Measurements from ENCODE around the gene ZNF287. TPM values are rescaled to one million over a fixed set of nuclear protein-coding genes. Genes with fewer than 3 reads are reported as not detected.

ZNF287 gene
- total and polyA plus RNA-seq, 2 experiments from 2014 or later = 11.7 to 15.1 TPM

- H3K4me1 ChIP-seq (ENCODE audit: insufficient read depth) = peaks cover 27% of the 10 kb centered on the region
- peak overlapping the region; percentile 48; the same call in 1 of the 2 replicates for H3K9ac ChIP-seq
- H2AFZ ChIP-seq = peak overlapping the region; percentile 93
- H3K9me3 ChIP-seq (ENCODE audit: low read depth) = no peaks in the 10 kb centered on the region
- no peaks in the 10 kb centered on the region for H3K36me3 ChIP-seq (ENCODE audit: low read depth)
- H3K4me3 ChIP-seq = no peak overlapping the region
- H4K20me1 ChIP-seq (ENCODE audit: insufficient read depth) = no peaks in the 10 kb centered on the region
- no peaks in the 10 kb centered on the region for H3K9me2 ChIP-seq (ENCODE audit: insufficient read depth)
- in situ Hi-C loops (cut with MboI) = no loop called here
- DNase-seq = peak; percentile 91
- 28 to 30% methylated on average over 7 of the region's 7 CpGs for WGBS, 2 experiments (ENCODE audit: low coverage in 1 of 2, low lambda C conversion rate in 2 of 2, missing lambda C conversion rate in 2 of 2)
- H3K4me2 ChIP-seq (ENCODE audit: unreplicated experiment) = no peak overlapping the region
- H3K79me2 ChIP-seq (ENCODE audit: insufficient read depth) = no peaks in the 10 kb centered on the region
- no peak overlapping the region for H3K27ac ChIP-seq
- H3K27me3 ChIP-seq (replicated peaks; ENCODE audit: insufficient read depth) = no peaks in the 10 kb centered on the region
- TF ChIP-seq EZH2 (IDR thresholded peaks at IDR 0.05; ENCODE audit: insufficient read depth, poor library complexity, severe bottlenecking) (no peak), EZH2phosphoT487 (IDR thresholded peaks at IDR 0.05; ENCODE audit: insufficient read depth, low read depth) (no peak)
- peaks cover 12% of the 10 kb centered on the region for H3F3A ChIP-seq (ENCODE audit: insufficient read depth)
Measured at GRCh38 chr17:16521070-16521727, 47.8 kb downstream of the ZNF287 start.

- H4K20me1 ChIP-seq (ENCODE audit: insufficient read depth) = no peaks in the 10 kb centered on the region
- H3K9me2 ChIP-seq (ENCODE audit: insufficient read depth) = no peaks in the 10 kb centered on the region
- peaks cover 15% of the 10 kb centered on the region for H3K4me1 ChIP-seq (ENCODE audit: insufficient read depth)
- H3K9ac ChIP-seq = no peak overlapping the region
- H3K4me3 ChIP-seq = no peak overlapping the region
- H2AFZ ChIP-seq = no peak overlapping the region
- no peaks in the 10 kb centered on the region for H3K79me2 ChIP-seq (ENCODE audit: insufficient read depth)
- H3K27ac ChIP-seq = no peak overlapping the region
- H3K4me2 ChIP-seq (ENCODE audit: unreplicated experiment) = no peak overlapping the region
- no peak for DNase-seq
- no peaks in the 10 kb centered on the region for H3F3A ChIP-seq (ENCODE audit: insufficient read depth)
- TF ChIP-seq EZH2phosphoT487 (IDR thresholded peaks at IDR 0.05; ENCODE audit: insufficient read depth, low read depth) = no peak
- no peak for TF ChIP-seq EZH2 (IDR thresholded peaks at IDR 0.05; ENCODE audit: insufficient read depth, poor library complexity, severe bottlenecking)
- in situ Hi-C loops (cut with MboI) = loop anchor here (5.0 kb wide), 1 partner anchor 62 kb away; no protein-coding TSS in a partner anchor
- no peaks in the 10 kb centered on the region for H3K27me3 ChIP-seq (replicated peaks; ENCODE audit: insufficient read depth)
- no peaks in the 10 kb centered on the region for H3K9me3 ChIP-seq (ENCODE audit: low read depth)
- H3K36me3 ChIP-seq (ENCODE audit: low read depth) = no peaks in the 10 kb centered on the region
Measured at GRCh38 chr17:16519021-16519420, 50.0 kb downstream of the ZNF287 start.

- Histone ChIP-seq H3K4me1 (ENCODE audit: insufficient read depth) (peaks cover 11% of the 10 kb centered on the region), H3K4me2 (ENCODE audit: unreplicated experiment) (no peak overlapping the region), H3K79me2 (ENCODE audit: insufficient read depth) (no peaks in the 10 kb centered on the region), H3K9me2 (ENCODE audit: insufficient read depth) (no peaks in the 10 kb centered on the region), H3F3A (ENCODE audit: insufficient read depth) (no peaks in the 10 kb centered on the region), H3K36me3 (ENCODE audit: low read depth) (no peaks in the 10 kb centered on the region), H4K20me1 (ENCODE audit: insufficient read depth) (no peaks in the 10 kb centered on the region), H3K9ac (no peak overlapping the region), H3K9me3 (ENCODE audit: low read depth) (no peaks in the 10 kb centered on the region), H3K27ac (no peak overlapping the region), H3K27me3 (replicated peaks; ENCODE audit: insufficient read depth) (no peaks in the 10 kb centered on the region), H3K4me3 (no peak overlapping the region), H2AFZ (no peak overlapping the region)
- in situ Hi-C loops (cut with MboI) = loop anchor here (5.0 kb wide), 1 partner anchor 60 kb away; no protein-coding TSS in a partner anchor
- TF ChIP-seq EZH2 (IDR thresholded peaks at IDR 0.05; ENCODE audit: insufficient read depth, poor library complexity, severe bottlenecking) (no peak), EZH2phosphoT487 (IDR thresholded peaks at IDR 0.05; ENCODE audit: insufficient read depth, low read depth) (no peak)
- WGBS, 2 experiments (ENCODE audit: low coverage in 1 of 2, low lambda C conversion rate in 2 of 2, missing lambda C conversion rate in 2 of 2) = 72 to 76% methylated on average over 7 of the region's 7 CpGs
- DNase-seq = no peak
Measured at GRCh38 chr17:16517477-16517876, 51.5 kb downstream of the ZNF287 start.

GRCh38 chr17:16516594-16517051, 52.4 kb downstream of the ZNF287 start:
- in situ Hi-C loops (cut with MboI) = loop anchor here (5.0 kb wide), 1 partner anchor 59 kb away; no protein-coding TSS in a partner anchor
- H3K27ac ChIP-seq = no peak overlapping the region
- 1% methylated on average over 16 of the region's 16 CpGs for WGBS, 2 experiments (ENCODE audit: low coverage in 1 of 2, low lambda C conversion rate in 2 of 2, missing lambda C conversion rate in 2 of 2)
- peak overlapping the region; percentile 78 for H3K4me2 ChIP-seq (ENCODE audit: unreplicated experiment)
- H3F3A ChIP-seq (ENCODE audit: insufficient read depth) = no peaks in the 10 kb centered on the region
- H3K27me3 ChIP-seq (replicated peaks; ENCODE audit: insufficient read depth) = no peaks in the 10 kb centered on the region
- TF ChIP-seq EZH2phosphoT487 (IDR thresholded peaks at IDR 0.05; ENCODE audit: insufficient read depth, low read depth) = no peak
- TF ChIP-seq EZH2 (IDR thresholded peaks at IDR 0.05; ENCODE audit: insufficient read depth, poor library complexity, severe bottlenecking) = no peak
- H4K20me1 ChIP-seq (ENCODE audit: insufficient read depth) = no peaks in the 10 kb centered on the region
- H3K79me2 ChIP-seq (ENCODE audit: insufficient read depth) = no peaks in the 10 kb centered on the region
- peak overlapping the region; percentile 54 for H3K4me3 ChIP-seq
- H3K4me1 ChIP-seq (ENCODE audit: insufficient read depth) = peaks cover 11% of the 10 kb centered on the region
- no peaks in the 10 kb centered on the region for H3K9me2 ChIP-seq (ENCODE audit: insufficient read depth)
- peak overlapping the region; percentile 14; the same call in 1 of the 2 replicates for H3K9ac ChIP-seq
- DNase-seq = peak; percentile 75
- no peaks in the 10 kb centered on the region for H3K9me3 ChIP-seq (ENCODE audit: low read depth)
- peak overlapping the region; percentile 67 for H2AFZ ChIP-seq
- no peaks in the 10 kb centered on the region for H3K36me3 ChIP-seq (ENCODE audit: low read depth)

Measured in GM23248 (cell line).